Esophagus squamous epithelium (tissue), 4 donors: ENCODE measurements around the gene FKBP11.
A peak's percentile ranks its signal among the peaks of the same experiment; 100 is the strongest.

ENCODE experiments used
- POLR2A ChIP-seq, 4 donors: fragments of 450-650 bp; IDR thresholded peaks; one replicate each; pipeline ENCODE4 v1.6.1; 2017; ENCODE audit warnings: antibody characterized with exemption in 4 of 4, mild to moderate bottlenecking in 4 of 4, moderate library complexity in 3 of 4
- TF ChIP-seq, protein P1 (sequence below), 6 experiments: fragments of 450-650 bp in 4 of 6; fragments of 200-600 bp in 2 of 6; sonication (generic) in 2 of 6; IDR thresholded peaks; one replicate each; pipeline ENCODE4 v1.5.1; 2016 to 2019; ENCODE audit warnings: antibody characterized with exemption in 6 of 6, mild to moderate bottlenecking in 4 of 6, moderate library complexity in 4 of 6

- peak in 1 of 4 donors; percentile 8 for TF ChIP-seq POLR2A (IDR thresholded peaks at IDR 0.05)
- TF ChIP-seq, protein P1, sequence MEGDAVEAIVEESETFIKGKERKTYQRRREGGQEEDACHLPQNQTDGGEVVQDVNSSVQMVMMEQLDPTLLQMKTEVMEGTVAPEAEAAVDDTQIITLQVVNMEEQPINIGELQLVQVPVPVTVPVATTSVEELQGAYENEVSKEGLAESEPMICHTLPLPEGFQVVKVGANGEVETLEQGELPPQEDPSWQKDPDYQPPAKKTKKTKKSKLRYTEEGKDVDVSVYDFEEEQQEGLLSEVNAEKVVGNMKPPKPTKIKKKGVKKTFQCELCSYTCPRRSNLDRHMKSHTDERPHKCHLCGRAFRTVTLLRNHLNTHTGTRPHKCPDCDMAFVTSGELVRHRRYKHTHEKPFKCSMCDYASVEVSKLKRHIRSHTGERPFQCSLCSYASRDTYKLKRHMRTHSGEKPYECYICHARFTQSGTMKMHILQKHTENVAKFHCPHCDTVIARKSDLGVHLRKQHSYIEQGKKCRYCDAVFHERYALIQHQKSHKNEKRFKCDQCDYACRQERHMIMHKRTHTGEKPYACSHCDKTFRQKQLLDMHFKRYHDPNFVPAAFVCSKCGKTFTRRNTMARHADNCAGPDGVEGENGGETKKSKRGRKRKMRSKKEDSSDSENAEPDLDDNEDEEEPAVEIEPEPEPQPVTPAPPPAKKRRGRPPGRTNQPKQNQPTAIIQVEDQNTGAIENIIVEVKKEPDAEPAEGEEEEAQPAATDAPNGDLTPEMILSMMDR (IDR thresholded peaks at IDR 0.05) = no peak
Observed at GRCh38 chr12:48956279-48957140, 31.2 kb upstream of the FKBP11 start.
